GM18861 (cell line): ENCODE data around the gene LUC7L.
"Not testable (repeated sequence)": the region's sequence is repeated elsewhere in the genome, so short reads cannot be mapped to it uniquely, and the experiment has no call there.

Experiments
- ATAC-seq: cut with Tn5 transposase; IDR thresholded peaks from one replicate; pipeline ENCODE4 v1.9.1; 2021; ENCODE audit not compliant: unreplicated experiment

The LUC7L gene

DNA sequence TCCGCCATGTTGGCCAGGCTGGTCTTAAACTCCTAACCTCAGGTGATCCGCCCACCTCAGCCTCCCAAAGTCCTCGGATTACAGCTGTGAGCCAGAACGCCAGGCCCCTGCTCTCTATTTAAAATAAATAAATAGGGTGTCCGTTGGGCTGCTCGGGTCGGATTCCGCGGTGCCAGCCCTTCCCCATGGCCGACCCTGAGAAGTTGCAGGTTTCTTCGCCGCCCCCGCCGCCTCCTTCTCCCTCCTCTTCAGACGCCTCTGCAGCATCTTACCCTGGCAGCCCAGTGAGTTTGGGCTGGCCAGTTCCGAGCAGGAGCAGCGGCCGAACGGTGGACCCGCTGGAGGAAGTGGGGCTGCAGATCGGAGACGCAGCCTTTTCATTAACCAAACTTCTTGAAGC, 1.7 kb upstream of the LUC7L start:
- no peak for ATAC-seq

DNA sequence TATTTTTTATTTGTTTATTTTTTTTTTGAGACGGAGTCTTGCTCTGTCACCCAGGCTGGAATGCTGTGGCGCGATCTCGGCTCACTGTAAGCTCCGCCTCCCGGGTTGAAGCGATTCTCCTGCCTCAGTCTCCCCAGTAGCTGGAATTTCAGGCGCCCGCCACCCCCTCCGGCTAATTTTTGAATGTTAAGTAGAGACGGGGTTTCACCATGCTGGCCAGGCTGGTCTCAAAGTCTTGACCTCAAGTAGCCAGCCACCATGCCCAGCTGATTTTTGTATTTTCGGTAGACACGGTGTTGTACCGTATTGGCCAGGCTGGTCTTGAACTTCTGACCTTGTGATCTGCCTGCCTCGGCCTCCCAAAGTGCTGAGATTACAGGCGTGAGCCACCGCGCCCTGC, 1.1 kb upstream of the LUC7L start:
- ATAC-seq = not testable (repeated sequence)

DNA sequence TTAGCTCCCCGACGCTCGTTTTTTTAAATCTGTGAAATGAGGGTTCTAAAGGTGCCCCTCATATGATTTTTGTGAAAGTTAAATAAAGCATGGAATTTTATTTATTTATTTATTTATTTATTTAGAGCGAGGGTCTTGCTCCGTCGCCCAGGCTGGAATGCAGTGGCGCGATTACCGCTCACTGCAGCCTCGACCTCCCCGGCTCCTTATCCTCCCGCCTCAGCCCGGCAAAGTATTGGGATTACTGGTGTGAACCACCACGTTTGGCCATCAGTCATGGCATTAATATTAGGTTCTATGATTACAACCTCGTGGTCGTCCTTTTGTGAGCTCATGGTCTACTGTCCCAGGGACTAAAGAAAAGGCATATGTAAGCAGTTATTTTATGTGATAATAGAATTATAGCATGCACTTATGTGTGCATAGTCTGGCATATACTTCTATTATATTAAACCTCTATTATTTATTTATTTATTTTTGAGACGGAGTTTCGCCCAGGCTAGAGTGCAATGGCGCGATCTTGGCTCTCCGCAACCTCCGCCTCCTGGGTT, 557 bp upstream of the LUC7L start:
- no peak for ATAC-seq

DNA sequence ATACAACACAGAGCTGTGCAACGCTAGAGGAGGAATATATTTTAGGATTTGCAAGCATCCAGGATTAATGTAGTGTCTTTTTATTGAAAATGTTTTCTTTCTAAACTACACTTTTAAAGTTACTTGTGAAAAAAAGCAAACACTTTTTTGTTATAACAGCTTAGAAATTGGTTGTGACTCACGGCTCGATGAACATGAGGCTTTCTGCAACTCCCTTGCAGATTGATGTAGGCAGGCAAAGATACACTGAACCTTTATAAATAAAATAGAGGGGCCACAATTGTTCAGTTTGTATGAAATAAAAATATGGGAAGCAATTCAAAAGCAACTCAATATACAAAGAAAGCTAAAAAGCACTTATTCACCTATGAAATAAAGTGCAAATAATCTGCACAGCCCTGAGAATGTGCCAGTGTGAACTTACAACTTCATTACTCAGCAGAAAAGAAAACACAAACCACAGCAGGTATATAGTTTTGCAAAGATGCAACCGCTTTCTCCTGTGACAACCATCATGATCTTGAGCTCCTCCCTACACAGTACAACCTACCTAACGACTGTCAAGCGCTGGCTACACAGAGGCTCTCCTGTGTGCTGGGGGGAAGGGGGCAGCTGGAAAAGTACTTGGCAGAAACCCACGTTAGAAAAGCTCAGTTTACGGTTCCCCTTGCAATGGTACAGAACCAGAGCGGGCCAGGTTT, 948 bp downstream of the LUC7L start:
- ATAC-seq = no peak

DNA sequence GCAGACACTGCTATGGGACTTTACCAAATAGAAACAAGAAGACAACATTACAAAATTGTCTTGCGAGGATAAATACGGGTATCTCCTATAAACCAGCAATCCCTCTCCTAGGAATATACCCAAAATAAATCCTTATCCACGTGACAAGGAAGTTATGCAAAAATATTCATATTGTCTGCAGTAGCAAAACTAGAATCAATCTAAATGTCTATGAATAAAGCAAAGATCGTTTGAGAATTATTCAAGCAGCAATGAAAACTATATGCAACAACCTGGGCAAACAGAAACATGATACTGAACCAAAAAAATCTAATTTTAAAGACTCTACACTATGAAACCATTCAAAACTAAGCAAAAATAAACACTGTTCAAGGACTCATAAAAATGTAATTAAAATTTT, 9.2 kb downstream of the LUC7L start:
- ATAC-seq = no peak

DNA sequence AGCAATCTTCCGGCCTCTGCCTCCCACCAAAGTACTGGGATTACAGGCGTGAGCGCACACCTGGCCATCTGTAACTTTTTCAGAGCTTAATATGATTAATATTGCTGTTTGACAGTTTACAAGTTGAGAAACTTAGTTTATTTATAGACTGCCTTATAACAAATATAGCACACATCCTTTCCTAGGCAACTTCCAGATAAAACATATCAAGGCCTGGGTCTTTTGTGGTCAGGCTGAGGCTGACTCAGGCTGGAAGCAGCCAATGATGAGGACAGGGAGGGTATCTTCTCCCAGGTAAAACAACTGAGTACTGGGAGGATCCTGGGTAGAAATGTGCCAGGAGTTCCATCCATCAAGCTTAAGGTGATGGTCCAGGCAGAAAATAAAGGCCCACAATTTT, 16.2 kb downstream of the LUC7L start:
- ATAC-seq = no peak

DNA sequence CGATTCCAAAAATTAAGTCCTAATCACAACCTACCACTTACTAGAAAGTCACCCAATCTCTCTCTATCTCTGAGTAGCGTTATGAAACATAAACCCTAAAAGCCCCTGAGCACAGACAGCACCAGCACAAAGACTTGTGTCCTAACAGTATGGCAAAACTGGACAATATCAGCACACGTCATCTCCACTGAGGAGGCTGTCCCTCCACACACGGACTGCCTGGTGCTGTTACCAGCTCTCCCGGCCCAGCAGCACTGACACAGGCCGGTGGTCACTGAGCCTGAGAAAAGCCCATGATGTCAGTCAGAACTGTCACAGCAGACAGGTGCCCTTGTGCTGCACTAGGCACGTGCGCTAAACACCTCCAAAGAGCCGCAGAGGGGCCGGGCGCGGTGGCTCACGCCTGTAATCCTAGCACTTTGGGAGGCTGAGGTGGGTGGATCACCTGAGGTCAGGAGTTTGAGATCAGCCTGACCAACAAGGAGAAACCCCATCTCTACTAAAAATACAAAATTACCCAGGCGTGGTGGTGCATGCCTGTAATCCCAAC, 17.5 kb downstream of the LUC7L start:
- not testable (repeated sequence) for ATAC-seq

DNA sequence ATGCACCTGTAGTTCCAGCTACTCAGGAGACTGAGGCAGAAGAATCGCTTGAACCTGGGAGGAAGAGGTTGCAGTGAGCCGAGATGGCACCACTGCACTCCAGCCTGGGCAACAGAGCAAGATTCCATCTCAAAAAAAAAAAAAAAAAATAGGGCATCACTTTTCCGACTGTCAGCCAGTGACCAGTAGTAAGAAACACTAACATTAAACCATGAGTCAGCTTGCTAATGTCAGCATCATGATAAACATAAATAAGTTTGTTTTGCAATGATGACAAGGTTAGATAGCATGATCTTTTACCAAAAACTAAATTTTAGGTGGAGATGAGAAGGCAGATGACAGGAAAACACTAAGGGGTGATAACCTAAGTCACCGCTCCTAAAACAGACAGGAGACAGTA, 19.9 kb downstream of the LUC7L start:
- ATAC-seq = not testable (repeated sequence)

DNA sequence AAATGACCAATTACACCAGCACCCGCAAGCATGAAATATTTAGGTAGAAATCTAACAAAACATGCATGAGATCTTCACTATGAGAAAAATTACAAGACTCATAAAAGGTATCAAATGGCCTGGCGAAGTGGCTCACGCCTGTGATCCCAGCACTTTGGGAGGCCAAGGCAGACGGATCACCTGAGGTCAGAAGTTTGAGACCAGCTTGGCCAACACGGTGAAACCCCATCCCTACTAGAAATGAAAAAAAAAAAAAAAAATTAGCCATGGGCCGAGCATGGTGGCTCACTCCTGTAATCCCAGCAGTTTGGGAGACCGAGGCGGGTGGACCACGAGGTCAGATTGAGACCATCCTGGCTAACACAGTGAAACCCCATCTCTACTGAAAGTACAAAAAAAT, 25.2 kb downstream of the LUC7L start:
- ATAC-seq = not testable (repeated sequence)

DNA sequence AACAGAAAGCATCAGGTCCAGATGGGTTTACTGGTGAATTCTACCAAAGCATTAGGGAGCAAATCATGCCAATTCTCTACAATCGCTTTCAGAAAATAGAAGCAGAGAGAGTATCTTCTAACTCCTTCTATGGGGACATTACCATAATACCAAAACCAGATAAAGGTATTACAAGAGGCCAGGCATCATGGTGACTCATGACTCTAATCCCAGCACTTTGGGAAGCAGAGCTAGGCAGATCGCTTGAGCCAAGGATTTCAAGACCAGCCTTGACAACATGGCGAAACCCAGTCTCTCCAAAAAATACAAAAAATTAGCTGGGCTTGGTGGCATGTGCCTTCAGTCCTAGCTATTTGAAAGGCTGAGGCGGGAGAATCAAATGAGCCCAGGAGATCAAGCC, 26.0 kb downstream of the LUC7L start:
- no peak for ATAC-seq

DNA sequence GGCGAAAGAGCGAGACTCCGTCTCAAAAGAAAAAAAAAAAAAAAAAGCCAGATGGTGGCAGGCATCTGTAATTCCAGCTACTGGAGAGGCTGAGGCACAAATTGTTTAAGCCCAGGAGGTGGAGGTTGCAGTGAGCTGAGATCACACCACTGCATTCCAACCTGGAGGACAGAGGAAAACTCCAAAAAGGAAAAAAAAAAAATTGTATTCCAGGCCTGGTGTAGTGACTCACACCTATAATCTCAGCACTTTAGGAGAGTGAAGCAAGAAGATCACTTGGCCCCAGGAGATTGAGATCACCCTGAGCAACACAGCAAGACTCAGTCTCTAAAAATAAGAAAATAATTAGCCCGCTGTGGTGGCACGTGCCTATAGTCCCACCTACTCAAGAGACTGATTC, 28.9 kb downstream of the LUC7L start:
- no peak for ATAC-seq

DNA sequence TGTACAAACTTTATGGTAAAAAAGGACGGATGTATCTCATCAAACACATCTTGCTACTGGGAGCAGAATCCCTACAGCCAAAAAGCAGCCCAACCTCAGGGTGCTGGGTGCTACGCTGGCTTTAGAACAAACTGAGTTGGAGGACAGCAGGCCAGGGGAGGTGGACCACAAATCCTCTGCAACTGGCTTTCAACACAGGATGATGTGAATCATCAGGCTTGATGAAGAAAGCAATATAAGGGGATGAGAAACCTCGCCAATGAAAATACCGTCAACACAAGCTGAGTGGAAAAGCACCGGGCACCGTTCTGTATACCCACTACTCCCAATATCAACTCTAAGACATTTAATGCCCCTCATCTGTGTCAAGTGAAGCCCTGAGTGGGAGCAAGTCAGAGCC, 34.7 kb downstream of the LUC7L start:
- ATAC-seq = no peak

DNA sequence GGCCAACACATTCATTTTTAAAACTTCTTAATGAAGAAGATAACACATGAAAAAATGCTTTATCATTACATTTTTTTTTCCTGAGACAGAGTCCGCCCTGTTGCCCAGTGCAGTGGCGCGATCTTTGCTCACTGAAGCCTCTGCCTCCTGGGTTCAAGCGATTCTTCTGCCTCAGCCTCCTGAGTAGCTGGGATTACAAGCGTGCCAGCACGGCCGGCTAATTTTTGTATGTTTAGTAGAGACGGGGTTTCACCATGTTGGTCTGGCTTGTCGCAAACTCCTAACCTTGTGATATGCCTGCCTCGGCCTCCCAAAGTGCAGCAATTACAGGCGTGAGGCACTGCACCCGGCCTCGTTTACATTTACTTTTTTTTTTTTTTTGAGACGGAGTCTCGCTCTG, 35.8 kb downstream of the LUC7L start:
- no peak for ATAC-seq

DNA sequence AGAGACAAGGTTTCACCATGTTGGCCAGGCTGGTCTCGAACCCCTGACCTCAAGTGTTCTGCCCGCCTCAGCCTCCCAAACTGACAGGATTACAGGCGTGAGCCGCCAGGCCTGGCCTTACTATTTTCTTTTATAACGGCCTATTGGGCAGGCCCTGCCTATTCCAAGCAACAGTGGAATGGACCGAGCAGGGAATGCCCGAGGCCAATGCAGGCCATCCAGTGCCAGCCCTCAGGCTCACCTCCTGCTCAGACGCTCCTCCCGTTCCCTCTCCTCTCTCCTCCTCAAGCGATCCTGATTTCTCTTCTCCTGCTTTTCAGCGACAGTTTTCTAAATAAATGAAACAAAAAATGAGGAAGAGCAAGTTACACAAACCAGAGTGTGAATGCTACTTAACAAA, 36.6 kb downstream of the LUC7L start:
- ATAC-seq = no peak

DNA sequence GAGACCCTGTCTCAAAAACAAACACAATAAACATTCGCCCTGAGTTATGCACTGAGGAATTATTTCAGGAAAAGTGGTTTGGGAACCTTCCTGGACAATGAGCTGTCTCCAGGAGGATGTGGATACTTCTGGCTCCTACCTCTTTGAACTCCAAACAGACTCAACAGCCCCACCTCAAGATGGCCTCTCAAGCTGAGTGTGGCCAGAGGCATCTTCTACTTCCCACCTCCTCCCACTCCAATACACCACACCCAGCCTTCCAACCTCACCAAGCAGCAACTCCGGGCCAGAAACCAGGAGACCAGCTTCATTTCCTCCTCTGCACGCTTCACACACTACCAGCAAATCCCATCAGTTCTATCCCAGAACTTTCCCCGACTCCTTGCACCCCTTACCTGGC, 37.4 kb downstream of the LUC7L start:
- ATAC-seq = no peak

DNA sequence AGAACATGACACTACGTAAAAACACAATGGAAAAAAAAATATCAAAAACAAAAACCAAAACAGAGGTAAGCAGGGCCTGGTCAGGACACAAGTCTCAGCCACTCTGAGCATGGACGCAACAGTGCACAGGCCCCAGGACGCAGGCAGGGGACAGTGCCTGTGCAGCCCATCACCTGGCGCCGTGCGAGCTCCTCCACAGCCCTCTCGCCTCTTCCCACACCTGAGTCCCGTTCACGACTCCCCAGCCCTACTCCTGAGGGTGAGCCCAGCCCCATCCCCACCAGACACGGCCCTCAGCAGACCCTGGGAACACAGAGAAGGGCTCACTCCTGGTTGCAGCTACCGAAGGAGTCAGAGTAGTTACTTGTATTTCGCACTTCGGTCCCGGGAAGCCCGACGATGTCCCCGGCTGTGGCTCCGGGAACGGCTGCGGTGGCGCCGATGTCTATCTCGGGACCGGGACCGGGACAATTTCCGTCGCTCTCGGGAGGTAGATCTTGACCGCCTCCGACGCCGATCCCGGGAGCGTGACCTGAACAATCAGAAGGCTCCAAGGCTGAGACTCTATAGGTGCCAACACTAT, 39.6 kb downstream of the LUC7L start:
- no peak for ATAC-seq

DNA sequence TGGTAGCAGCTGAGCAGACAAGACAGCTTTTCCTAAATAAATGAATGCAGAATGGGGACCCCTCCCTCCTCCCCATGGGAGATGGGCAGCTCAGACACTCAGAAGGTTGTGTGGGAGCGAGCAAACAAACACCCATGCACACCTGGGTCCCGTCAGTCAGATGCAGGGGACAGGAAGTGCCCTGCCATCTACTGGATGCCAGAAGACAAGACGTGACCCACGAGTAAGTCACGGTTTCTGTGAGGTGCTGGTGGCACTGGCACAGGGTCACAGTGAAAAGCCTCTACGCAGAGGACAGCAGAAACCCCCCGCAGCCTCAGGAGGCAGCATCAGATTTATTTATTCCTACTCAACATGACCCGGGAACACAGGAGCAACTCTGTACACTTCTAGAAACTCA, 40.6 kb downstream of the LUC7L start:
- ATAC-seq = no peak

DNA sequence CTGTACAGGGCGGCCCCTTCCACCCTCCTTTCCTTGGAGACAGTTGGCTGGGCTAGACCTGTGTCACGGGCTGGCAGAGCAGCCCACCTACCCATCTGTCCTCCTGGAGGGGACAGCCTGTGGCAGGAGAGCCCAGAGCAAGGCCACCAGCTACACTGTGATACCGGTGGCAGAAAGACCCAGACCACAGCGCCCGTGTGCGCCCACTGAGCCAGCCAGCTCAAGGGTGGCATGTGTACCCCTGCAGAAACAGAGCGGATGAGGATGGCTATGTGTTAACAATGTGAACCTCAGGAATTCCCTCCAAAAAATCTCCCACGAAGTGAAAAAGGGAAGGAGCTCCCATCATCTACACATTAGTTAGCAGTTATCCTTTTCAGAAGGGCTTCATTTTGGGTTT, 41.9 kb downstream of the LUC7L start:
- no peak for ATAC-seq

DNA sequence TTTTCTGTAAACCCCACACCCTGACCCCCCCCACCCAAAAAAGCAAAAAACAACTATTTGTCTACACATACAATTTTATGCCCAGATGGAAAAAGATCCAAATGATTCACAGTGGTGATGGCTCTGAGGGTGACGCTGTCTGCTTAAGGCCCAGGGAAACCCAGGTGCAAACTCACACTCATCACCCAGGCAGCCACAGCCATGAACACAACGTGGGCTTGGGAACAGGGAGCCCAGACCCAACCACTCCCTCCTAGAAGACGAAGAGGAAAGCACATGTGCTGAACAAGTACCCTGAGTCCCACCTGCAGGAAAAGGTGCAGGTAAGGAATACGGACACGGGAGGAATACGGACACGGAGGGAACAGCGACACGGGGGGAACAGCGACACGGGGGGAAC, 43.6 kb downstream of the LUC7L start:
- ATAC-seq = no peak

DNA sequence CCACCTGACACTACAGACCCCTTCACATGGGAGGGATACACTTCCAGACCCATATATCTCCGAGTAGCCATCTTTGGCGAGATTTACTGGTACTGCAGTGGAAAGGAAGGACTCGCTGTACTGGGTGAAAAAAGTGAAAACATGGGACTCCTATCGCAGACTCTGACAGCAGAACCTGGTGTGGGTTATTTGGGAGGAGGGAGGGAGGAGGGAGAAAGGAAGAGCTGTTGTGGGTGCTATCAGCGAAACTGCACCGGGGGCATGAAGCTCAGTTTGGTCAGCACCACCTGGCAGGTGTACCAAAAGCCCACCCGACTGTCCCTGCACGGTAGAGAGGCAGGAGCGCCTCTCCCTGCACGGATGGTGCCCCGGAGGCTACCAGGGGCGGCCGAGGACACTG, 44.0 kb downstream of the LUC7L start:
- ATAC-seq = no peak

DNA sequence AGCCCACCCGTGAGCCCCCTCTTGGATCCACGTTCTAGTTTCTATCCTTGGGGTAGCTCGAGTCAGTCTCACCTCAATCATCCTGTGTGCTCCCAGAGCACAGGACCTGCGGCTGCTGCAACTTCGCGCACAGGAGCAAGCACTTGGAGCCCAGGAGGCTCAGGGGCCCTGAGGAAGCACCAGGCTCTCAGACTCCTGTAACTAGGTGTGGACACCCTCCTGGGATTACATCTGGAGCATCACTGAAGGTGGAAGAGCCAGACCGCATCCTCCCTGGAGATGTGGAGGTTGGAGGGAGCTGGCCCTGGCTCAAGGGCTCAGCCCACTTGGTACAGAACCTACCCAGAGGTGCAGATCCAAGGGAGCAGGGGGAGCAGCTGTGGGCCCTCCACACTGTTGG, 46.2 kb downstream of the LUC7L start:
- no peak for ATAC-seq

DNA sequence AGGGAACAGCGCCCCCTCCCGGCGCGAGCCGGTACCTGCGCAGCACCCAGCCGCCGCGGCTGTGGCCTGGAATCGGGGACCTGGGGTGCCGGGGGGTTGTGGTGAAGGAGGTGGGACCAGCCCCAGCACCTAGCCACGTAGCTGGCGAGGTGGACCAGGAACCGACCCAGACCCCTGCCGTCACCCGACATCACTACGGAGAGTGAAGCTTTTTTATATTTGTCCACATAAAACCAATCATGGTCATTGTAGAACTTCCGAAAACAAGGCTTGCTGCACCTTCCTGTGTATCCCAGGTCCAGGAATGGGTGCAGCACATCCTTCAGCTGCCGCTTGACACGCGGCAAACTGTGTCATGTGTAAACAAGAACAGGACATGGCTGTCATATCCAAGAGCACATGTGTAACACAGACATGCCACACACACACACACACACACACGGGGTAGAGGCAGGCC, 47.7 kb downstream of the LUC7L start:
- ATAC-seq = no peak
